Activated T-cell treated with anti-CD3 and anti-CD28 coated beads, Interleukin-2, amount 50 U/mL, for 4 hours (primary cell): ENCODE measurements around the gene STX4. TPM values are rescaled to one million over a fixed set of nuclear protein-coding genes. Genes with fewer than 3 reads are reported as not detected.

Source experiments
- ATAC-seq, 2 donors: fragments of 200-7000 bp; cut with Tn5 transposase; one replicate each; pipeline ENCODE4 v1.10.0; 2021
- DNase-seq: peaks from one replicate; pipeline ENCODE4 v3.0.0-alpha.2; 2020
- H3K27me3 Mint-ChIP-seq: one replicate; pipeline ENCODE4 v1.8.0; 2021; ENCODE audit warnings: low read depth, mixed read lengths
- H3K36me3 Mint-ChIP-seq: one replicate; pipeline ENCODE4 v1.8.0; 2022; ENCODE audit warnings: mixed read lengths; ENCODE audit not compliant: insufficient read depth
- H3K4me1 Mint-ChIP-seq: one replicate; pipeline ENCODE4 v1.8.0; 2021; ENCODE audit warnings: low read depth, mixed read lengths
- H3K4me3 Mint-ChIP-seq: one replicate; pipeline ENCODE4 v1.8.0; 2021; ENCODE audit warnings: mild to moderate bottlenecking, moderate library complexity, mixed read lengths
- H3K9me3 Mint-ChIP-seq: one replicate; pipeline ENCODE4 v1.8.0; 2021; ENCODE audit warnings: mixed read lengths
- total RNA-seq, 3 donors: library from RNA; stranded (reverse); gene quantifications; one replicate each; pipeline ENCODE4 v1.2.1, GENCODE V29; 2021

STX4 gene
- total RNA-seq, 3 donors from 2014 or later: 53.1 to 81.7 (median 63.8) TPM

GRCh38 chr16:31085873-31086628 lies 52.7 kb downstream of the STX4 start:
- Mint-ChIP-seq H3K4me1 (peaks cover 5% of the 10 kb centered on the region), H3K9me3 (no peaks in the 10 kb centered on the region), H3K27me3 (no peaks in the 10 kb centered on the region), H3K36me3 (peaks cover 9% of the 10 kb centered on the region), H3K4me3 (no peak overlapping the region)
- ATAC-seq: no peak
- DNase-seq: no peak

- Mint-ChIP-seq H3K9me3 (no peaks in the 10 kb centered on the region), H3K4me1 (peaks cover 5% of the 10 kb centered on the region), H3K4me3 (no peak overlapping the region), H3K36me3 (peaks cover 10% of the 10 kb centered on the region), H3K27me3 (no peaks in the 10 kb centered on the region)
- DNase-seq (no peak), ATAC-seq (no peak)
Measured at GRCh38 chr16:31086629-31086906, 53.2 kb downstream of the STX4 start.

GRCh38 chr16:31087481-31087880 lies 54.1 kb downstream of the STX4 start:
- Mint-ChIP-seq H3K4me3 (no peak overlapping the region), H3K27me3 (no peaks in the 10 kb centered on the region), H3K4me1 (peaks cover 2% of the 10 kb centered on the region), H3K36me3 (peaks cover 9% of the 10 kb centered on the region), H3K9me3 (no peaks in the 10 kb centered on the region)
- ATAC-seq (no peak), DNase-seq (no peak)

- H3K4me1 Mint-ChIP-seq: peaks cover 4% of the 10 kb centered on the region
- ATAC-seq (no peak), DNase-seq (no peak)
- no peak overlapping the region for H3K4me3 Mint-ChIP-seq
- peaks cover 9% of the 10 kb centered on the region for H3K36me3 Mint-ChIP-seq
- H3K27me3 Mint-ChIP-seq: no peaks in the 10 kb centered on the region
- H3K9me3 Mint-ChIP-seq: no peaks in the 10 kb centered on the region
Measured at GRCh38 chr16:31087971-31088370, 54.6 kb downstream of the STX4 start.

- no peaks in the 10 kb centered on the region for H3K27me3 Mint-ChIP-seq
- H3K36me3 Mint-ChIP-seq: peaks cover 9% of the 10 kb centered on the region
- H3K4me3 Mint-ChIP-seq: no peak within 1 kb of the TSS
- ATAC-seq (no peak), DNase-seq (no peak)
- no peaks in the 10 kb centered on the region for H3K9me3 Mint-ChIP-seq
- H3K4me1 Mint-ChIP-seq: peaks cover 7% of the 10 kb centered on the region
Measured at GRCh38 chr16:31088459-31089183, 55.3 kb downstream of the STX4 start, which contains the start of gene PRSS53. PRSS53 (minus strand) TSS chr16:31088943; CDS start chr16:31088809, 134 bp downstream.

- Mint-ChIP-seq H3K27me3 (no peaks in the 10 kb centered on the region), H3K36me3 (peaks cover 9% of the 10 kb centered on the region), H3K4me1 (peaks cover 10% of the 10 kb centered on the region), H3K4me3 (no peak overlapping the region), H3K9me3 (no peaks in the 10 kb centered on the region)
- ATAC-seq (no peak), DNase-seq (no peak)
Measured at GRCh38 chr16:31089199-31089598, 55.8 kb downstream of the STX4 start.

Other genes with a start within 250 kb of the STX4 start
- 1 to 10 TPM; 5.3 to 7.0 (median 7.0) TPM for gene ZNF629, start 246.4 kb upstream of the STX4 start, total RNA-seq
- 10 to 100 TPM; 22.1 to 24.8 (median 23.7) TPM for gene BCL7C, start 139.5 kb upstream of the STX4 start, total RNA-seq
- under 1 TPM; 0.18 to 0.33 (median 0.28) TPM for gene CTF1, start 136.9 kb upstream of the STX4 start, total RNA-seq
- gene FBXL19, start 110.0 kb upstream of the STX4 start, total RNA-seq: 10 to 100 TPM; 25.8 to 31.3 (median 30.8) TPM
- gene ORAI3, start 84.5 kb upstream of the STX4 start, total RNA-seq: 1 to 10 TPM; 1.5 to 3.3 (median 2.8) TPM
- gene SETD1A, start 75.8 kb upstream of the STX4 start, total RNA-seq: 10 to 100 TPM; 39.3 to 49.0 (median 40.5) TPM
- gene HSD3B7, start 48.4 kb upstream of the STX4 start, total RNA-seq: 1 to 10 TPM; 1.2 to 2.0 (median 1.3) TPM
- gene STX1B, start 22.9 kb upstream of the STX4 start, total RNA-seq: under 1 TPM; 0.25 to 0.69 (median 0.43) TPM
- gene ZNF668, start 40.7 kb downstream of the STX4 start, total RNA-seq: 10 to 100 TPM; 18.1 to 19.4 (median 19.2) TPM
- 10 to 100 TPM; 22.3 to 26.1 (median 22.7) TPM for gene ZNF646, start 40.9 kb downstream of the STX4 start, total RNA-seq
- 1 to 10 TPM; 4.6 to 5.6 (median 4.9) TPM for gene PRSS53, start 55.4 kb downstream of the STX4 start, total RNA-seq
- 10 to 100 TPM; 62.8 to 63.8 (median 63.5) TPM for gene VKORC1, start 61.2 kb downstream of the STX4 start, total RNA-seq
- 10 to 100 TPM; 41.9 to 46.5 (median 43.2) TPM for gene BCKDK, start 74.8 kb downstream of the STX4 start, total RNA-seq
- 10 to 100 TPM; 59.8 to 63.9 (median 61.9) TPM for gene KAT8, start 84.1 kb downstream of the STX4 start, total RNA-seq
- under 1 TPM; 0.11 to 0.58 (median 0.38) TPM for gene PRSS8, start 102.2 kb downstream of the STX4 start, total RNA-seq
- gene PRSS36, start 116.5 kb downstream of the STX4 start, total RNA-seq: under 1 TPM in 2 of 3 donors, not detected in 1; 0.40 to 0.78 TPM
- 100 to 1,000 TPM; 783 to 850 (median 809) TPM for gene FUS, start 146.6 kb downstream of the STX4 start, total RNA-seq
- gene PYCARD, start 169.2 kb downstream of the STX4 start, total RNA-seq: 1 to 10 TPM; 1.3 to 2.7 (median 2.5) TPM
- gene TRIM72, start 180.6 kb downstream of the STX4 start, total RNA-seq: not detected
- not detected for gene PYDC1, start 183.6 kb downstream of the STX4 start, total RNA-seq
- 1 to 10 TPM in 1 of 3 donors, under 1 TPM in 2; 0.90 to 1.8 (median 0.99) TPM for gene ITGAM, start 226.4 kb downstream of the STX4 start, total RNA-seq